Medulla oblongata (tissue), 1 donor: ENCODE results near the gene RASAL2.
"Not testable (repeated sequence)": the region's sequence is repeated elsewhere in the genome, so short reads cannot be mapped to it uniquely, and the experiment has no call there.

Experiments
- DNase-seq: peaks from one replicate; pipeline ENCODE4 v3.0.0-alpha.2; 2015; ENCODE audit errors: extremely low spot score

Gene RASAL2

DNA sequence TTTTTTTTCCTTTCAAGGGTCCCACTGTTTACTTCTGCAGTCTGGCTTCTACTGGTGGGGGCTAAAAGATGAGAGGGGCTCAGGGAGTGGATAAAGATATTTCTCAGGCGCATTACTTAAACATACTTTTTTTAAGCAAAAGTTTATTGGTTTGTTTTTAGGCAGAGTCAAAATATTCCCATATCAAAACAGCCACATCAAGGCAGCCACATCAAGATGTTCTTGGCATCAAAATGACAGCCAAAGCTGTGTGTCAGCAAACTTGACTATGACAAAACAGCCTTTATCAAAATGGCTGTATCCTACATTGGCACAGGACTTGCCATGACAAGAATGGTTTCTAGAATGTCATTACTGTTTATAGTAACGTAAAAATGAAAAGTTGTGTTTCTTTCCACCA is 22.1 kb upstream of the RASAL2 start:
- DNase-seq, result no peak

DNA sequence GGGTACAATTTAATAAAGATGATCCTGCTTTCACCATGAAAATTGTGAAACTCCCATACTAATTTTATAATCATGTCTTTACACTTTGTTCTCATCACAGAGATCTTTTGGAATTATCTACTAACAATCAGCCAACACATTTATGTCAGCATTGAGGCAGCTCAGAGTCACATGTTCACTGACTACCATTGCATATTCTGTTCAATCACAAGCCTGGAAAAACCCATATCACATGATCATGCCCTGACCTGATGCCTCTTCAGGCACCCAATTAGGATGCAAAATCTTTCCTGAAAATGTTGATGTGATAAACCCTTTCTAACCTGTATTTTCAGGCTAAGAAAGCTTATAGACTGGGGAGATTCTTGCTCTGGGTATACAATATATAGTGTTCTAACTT is 21.6 kb upstream of the RASAL2 start:
- no peak for DNase-seq

DNA sequence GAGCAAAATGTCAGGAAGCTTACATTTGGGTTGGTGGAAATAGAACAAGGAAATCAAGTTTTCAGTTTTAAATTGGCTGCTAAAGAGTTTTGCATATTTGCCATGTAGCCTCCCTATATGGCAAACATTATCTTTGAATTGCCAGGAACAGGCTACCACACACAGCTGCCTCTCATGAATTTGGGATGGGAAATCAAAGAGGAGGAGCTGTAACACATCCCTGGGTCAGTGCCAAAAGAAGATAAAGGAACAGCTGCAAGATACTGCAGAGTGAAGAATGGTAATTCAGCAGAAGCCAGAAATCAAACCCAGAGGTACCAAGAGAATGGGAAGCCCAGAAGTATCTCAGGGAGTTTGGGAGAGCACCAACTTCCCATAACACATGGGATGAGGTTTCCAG is 18.6 kb upstream of the RASAL2 start:
- no peak for DNase-seq

DNA sequence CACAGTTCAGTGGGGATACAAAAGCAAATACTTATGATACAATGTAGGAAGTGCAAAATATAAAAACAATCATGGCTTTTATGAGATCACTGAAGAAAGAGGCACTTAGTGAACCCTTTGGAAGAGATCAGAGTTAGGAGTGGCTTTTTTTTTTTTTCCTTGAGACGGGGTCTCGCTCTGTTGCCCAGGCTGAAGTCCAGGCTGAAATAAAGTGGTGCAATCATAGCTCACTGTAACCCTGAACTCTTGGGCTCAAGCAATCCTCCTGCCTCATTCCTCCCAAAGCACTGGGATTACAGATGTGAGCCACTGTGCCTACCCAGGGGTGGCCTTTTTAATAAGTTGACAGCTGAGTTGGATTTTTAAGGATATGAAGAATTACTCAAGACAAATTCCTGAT is 17.3 kb upstream of the RASAL2 start:
- no peak for DNase-seq

DNA sequence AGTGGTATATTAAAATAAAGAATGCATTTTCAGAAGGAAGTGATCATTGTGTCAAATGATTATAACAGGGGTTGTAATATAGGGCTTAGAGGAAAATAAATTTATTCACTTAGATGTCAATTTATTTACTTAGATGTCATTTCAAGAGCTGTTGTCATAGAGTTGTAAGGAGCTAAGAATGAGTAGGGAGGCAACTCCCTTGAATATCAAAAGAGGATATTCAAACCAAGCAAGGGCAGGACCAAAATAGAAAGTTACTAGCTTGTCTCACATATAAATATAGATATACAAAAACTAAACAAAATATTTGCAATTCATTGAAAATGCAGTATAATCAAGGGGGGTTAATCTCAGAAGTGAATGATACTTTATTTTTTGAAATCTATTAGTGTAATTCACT is 16.0 kb upstream of the RASAL2 start:
- DNase-seq, result no peak

DNA sequence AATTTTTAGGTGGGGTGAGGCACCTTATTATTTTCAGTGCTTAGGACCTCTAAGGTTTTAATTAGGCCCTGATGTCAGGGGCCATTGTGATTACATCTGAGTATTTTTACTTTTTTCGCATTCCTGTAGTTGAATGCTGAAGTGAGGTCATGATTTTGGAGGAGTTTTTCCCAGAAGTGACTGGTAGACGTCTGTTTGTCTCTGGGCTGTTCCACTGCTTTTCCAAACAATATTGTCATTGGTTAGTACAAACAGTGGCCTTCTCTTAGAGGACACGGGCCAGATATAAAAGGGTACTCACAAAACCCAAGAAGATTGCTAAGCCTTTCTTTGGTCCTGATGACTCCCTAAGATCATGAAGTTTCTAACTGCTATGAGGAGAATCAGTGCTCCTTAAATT is 7.6 kb upstream of the RASAL2 start:
- DNase-seq, result no peak

DNA sequence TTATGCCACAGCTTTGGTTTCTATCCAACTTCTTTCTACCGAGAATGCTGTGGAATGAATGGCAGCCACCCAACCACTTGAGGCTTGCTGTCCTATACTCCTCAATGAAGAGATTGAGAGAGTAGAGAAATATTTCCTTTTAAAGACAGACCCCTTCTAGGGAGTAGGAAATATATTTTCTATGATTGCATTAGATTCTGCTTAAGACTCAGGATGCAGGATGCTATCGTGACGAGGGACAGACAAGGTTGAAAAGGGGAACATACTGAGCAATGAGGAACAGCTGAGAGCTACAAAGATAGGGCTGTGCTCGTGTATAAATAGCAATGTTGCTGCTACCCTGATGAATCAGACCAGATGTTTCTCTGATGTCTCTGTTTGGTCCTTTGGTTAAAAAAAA is 7.1 kb upstream of the RASAL2 start:
- peak; percentile 68 for DNase-seq

DNA sequence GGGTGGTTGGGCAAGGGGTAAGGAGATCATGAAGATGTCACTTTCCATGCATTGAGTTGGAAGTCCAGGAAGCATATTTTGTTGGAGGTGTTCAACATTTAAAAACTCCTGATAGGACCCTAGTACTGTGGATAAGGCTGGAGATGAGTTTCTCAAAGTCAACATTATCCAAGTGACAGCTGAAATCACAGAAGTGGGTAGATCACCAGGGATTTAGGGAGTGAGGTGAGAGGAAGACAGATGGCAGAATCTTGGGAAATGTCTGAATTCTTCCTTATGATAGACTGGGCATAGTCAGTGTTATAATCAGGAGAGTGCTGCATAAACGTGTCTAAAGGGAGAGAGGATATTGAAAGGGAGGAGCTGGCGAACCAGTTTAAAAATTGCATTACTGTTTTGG is 5.3 kb upstream of the RASAL2 start:
- DNase-seq, result no peak

DNA sequence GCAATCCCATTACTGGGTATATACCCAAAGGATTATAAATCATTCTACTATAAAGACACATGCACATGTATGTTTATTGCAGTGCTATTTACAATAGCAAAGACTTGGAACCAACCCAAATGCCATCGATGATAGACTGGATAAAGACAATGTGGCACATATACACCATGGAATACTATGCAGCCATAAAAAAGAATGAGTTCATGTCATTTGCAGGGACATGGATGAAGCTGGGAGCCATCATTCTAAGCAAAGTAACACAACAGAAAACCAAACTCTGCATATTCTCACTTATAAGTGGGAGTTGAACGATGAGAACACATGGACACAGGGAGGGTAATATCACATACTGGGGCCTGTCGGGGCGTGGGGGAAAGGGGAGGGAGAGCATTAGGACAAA is 2.5 kb upstream of the RASAL2 start:
- not testable (repeated sequence) for DNase-seq

DNA sequence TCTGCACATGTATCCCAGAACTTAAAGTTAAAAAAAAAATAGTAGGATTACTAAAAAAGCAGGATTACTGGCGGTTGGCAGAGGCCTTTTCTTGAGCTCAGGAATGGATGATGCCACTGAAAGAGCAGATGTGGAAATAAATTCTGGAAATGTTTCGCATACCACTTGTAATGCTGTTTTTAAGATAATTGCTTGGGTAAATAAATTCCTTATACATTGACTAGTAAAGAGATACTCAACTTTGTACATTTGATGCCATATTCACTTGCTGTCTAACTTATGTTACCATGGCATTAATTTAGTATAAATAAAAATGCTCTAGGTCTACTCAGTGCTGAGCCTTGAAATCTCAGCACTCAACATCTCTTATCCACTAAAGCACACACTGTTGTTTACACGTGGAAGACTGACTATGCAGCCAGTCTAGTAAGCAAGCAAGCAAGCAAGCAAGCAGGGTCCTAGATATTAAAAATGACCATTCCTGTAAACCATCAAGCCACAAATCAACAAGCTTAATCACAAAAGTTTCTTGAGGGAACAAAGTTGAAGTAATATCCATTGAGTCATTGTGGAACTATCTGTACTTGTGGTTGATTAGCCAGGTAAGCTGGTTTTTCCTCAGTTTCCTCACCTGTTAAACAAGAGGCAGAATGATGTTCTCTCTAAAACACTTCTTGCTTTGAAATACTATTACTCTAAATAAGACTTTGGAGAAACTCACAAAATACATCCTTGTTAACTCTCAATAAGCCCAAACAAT is 1.7 kb upstream of the RASAL2 start:
- DNase-seq, result no peak

DNA sequence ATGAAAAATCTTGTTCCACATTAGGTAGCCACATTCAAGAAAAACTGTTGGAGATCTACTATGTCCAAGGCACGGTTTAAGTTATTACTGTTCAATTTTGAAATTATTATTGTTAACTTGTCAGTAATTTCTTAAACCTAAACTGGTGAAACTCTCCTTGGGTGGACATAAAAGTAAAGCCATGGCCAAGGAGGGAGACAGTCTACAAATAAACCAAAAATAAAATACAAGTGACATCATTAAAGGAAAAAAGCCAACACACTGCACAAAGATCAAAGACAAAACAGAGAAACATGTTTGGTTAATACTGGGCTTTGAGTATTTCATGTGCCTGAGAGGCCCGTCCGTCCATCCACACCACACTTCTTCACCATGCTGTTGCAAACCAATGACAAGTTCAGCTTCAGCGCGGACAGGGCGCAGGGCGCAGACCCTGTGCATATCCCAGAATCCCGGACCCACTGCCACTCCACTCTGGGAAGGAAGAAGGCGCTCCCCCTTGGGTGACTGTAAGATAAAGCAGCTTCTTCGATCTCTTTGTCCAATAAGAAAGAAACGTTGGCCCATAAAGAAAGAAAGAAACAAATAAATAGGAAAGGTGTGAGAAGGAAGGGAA is 918 bp upstream of the RASAL2 start:
- no peak for DNase-seq

DNA sequence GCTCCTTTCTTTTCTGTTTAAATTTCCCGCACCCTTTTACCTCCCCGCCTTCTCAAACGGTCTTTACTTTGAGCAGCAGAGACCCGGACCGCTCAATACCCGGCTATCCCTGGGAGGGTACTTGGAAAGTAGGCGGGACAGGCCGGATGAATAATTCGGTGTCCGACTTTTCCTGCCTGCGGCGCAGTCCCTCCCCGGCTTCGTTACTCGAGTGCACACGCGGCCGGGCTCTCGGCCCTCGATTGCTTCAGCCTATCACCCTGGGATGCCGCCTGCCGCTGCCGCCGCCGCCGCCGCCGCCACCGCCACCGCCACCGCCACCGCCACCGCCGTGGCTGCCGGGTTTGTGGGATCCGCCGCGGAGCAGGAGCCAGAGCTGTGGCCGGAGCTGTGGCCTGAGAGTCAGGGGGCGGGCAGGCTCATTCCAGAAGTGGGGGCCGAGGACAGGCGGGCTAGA is 382 bp upstream of the RASAL2 start:
- DNase-seq, result peak; percentile 95

DNA sequence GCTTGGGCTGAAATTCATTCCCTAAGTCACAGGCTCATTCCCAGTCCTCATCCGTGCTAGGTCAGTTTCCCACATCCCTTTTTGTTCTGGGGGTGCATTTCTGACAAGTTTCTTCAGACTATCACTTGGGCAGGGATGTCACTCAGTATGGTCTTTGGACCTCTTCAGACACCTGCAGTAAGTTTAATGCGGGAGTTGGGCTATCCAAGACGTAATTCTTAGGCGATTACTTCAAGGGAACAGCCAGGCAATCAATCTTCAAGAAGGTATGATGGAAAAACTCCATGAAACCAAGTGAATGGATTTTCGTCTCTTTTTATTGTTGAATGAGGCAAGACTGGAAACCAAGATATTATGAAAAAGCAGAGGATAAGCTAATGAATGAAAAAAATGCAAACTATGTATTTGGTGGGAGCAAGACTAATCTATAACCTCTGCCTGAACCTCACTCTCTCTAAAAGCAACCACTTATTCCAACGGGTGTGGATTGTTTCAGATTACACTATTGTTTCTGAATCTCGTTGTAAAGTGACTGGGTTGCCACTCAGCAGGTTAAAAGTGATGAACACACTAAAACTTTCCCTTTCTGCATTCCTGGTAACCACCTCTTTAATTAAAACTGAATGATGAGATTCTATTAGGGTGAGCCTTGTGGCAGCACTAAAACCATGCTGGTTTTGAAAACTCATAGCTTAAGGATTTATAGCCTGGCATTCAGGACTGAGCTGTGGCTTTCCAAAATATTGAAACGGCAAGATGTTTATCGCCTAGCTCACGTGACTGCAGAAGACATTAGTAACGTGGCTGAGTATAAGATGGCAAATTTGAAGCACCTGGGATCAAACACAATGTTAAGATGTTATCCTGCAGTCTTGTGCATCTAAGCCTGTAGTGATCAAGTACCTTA is 1.1 kb downstream of the RASAL2 start:
- peak; percentile 31 for DNase-seq

DNA sequence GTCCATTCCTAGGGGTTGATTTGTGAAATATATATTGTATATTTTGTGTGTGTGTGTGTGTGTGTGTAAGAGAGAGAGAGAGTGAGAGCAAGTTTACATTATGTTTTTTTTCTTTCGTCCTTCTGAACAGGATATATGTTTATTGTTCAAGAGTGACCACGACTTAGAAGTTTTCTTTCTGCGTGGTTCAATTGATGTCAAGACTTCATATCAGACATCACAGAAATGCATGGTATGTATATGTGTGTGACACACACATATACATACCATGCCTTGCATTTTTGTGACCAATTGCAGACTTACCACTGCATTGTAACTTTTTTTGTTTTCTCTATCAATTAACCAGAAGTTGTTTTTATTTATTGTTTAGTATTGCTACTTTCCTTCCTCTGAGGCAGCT is 2.5 kb downstream of the RASAL2 start:
- no peak for DNase-seq

DNA sequence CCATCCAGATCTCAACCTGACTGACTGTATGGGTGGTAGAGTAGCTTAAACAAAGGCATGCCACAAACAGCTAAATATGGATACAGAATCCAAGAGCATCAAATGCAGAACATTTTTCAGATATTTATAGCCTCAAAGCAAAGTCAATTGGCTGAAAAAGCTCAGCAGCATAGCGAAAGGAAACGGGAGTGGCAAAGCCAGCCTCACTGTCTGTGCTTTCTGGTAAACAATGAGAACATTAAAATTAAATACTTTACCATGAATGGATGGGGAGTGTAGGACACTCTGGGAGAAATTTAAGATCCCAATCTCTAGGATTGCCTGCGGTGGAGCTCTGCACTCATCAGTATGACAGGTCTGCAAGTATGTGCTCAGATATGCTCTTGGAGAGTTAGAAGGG is 4.4 kb downstream of the RASAL2 start:
- no peak for DNase-seq

DNA sequence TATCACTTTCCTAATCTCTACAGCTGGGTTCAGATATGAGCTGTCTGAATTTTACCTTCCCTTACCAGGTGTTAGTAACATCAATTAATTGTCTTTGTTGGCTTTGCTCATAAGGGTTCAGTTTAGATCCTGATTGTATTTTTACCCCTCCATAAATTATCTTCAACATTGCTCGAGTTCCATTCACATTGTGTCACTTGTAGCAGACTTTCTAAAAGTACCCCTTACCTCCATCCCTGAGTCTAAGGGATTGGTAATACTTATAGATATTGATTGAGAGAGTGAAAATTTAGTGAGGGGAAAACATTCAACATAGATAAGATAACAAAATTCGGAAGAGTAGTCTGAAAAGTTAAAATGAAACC is 7.3 kb downstream of the RASAL2 start:
- DNase-seq, result no peak

DNA sequence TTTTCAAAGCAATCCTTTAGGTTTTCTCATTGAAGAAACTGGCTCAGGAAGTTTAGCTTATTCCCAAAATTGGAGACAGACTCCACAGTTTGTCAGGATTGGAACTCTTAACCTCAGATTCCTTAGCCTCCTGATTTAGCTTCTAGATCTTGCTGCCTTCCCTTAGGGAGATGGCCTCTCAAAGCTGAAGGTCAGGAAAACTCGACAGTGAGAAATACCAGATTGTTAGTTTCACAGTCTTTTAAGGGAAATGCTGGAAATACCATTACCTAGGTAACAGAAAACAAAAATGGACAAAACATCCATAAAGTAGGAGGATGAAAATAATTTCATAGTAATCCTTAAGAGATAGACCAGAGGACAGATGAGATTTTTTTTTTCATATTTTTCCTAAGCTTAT is 7.8 kb downstream of the RASAL2 start:
- DNase-seq, result no peak

DNA sequence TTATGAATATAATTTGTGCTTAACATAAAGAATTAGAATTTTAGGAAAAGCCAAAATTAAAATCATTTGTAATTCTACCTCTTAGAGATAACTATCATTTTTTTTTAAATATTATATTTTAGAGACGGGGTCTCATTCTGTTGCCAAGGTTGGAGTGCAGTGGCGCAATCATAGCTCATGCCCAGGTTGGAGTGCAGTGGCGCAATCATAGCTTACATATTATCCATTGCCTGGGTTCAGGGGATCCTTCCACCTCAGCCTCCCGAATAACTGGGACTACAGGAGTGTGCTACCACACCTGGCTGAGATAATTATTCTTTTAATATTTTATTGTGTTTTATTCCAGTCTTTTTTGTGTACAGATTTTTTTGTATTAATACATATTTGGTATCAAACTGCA is 8.3 kb downstream of the RASAL2 start:
- no peak for DNase-seq

DNA sequence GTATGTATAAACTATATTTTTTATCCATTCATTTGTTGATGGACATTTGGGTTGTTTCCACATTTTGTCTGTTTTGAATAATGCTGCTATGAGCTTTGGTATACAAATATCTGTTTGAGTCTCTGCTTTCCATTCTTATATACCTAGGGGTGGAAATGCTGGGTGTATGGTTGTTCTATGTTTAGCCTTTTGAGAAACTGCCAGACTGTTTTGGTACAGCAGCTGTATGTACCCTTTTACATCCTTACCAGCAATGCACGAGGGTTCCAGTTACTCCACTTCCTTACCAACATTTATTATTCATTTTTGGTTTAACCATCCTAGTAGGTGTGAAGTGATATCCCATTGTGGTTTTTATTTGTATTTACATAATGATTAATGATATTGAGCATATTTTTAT is 13.9 kb downstream of the RASAL2 start:
- DNase-seq, result no peak

DNA sequence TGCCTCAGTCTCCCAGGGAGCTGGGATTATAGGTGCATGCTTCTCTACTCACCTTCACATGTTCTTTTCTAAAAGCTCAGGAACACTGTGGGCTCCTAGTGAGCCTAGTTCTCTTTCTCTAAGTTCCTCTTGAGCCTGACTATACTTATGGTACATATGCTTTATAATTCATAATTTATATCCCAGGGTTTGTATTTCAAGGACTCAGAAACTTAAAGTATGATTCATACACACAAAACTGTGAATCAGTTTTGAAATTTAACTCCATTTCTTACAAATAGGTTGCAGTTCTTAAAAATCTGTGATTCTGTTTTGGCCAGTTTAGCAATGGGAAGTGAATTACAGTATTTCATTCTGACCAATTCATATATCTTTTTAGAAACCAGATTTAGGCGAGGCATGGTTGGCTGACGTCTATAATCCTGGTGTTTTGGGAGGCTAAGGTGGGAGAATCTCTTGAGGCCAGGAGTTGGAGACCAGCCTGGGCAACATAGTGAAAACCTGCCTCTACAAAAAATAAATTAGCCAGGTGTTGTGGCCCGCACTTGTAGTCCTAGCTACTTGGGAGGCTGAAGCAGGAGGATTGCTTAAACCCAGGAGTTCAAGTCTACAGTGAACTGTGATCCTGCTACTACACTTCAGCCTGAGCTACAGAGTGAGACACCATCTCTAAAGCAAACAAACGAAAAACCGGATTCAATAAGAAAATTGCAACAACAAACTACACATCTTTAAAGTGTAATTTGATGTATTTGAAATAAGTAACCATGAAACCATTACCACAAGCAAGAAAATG is 15.6 kb downstream of the RASAL2 start:
- no peak for DNase-seq

DNA sequence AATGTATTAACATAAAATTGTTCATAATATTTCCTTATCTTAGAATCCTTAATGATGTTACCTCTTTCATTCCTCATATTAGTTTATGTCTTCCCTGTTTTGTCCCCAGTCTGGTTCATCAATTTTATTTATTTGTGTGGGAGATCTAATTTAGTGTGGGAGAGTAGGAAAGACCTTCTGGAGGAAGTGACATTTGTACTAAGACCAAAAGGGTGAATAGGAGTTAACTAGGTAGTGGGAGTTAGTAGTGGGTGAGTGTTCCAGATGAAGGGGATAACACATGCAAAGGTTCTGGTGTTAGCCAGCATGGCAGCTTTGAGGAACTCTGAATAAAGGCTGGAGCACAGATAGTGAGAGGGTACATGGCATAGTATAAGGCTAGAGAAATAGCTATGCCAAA is 21.4 kb downstream of the RASAL2 start:
- DNase-seq, result no peak

DNA sequence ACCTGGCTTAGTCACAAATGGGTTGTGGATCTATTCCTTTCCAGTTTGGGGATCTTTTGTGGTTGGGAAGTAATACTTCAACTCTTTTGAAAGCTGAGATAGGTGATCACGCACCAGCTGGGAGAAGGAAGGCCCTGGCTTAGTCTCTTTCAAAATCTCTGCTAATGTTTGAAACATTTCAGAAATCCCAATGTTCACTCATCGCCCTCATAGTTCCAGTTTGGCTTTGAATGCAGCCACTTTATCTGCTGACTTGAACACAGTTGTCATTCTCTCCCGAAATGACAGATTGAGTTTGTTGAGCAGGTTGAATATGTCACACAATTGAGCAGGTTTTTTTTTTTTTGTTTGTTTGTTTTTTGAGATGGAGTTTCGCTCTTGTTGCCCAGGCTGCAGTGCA is 24.6 kb downstream of the RASAL2 start:
- DNase-seq, result no peak
